GM12865 (cell line): ENCODE results near the gene FBN1.

Source experiments
- DNase-seq: peaks from one replicate; pipeline ENCODE4 v3.0.0; 2010; ENCODE audit warnings: low read depth
- H3K4me3 ChIP-seq: 2 replicates; pipeline ENCODE4 v1.5.1; 2011; ENCODE audit warnings: mild to moderate bottlenecking, low read depth, low read length, control low read depth
- CTCF ChIP-seq: IDR thresholded peaks from 2 replicates; pipeline ENCODE4 v1.5.1; 2011; ENCODE audit warnings: low read length, control low read depth, low read depth, inconsistent platforms; ENCODE audit not compliant: insufficient read depth; ENCODE audit errors: missing control alignments

FBN1 gene

GRCh38 chr15:48466820-48467219 is 178.7 kb downstream of the FBN1 start:
- no peak for TF ChIP-seq CTCF
- DNase-seq, result no peak
- H3K4me3 ChIP-seq, result no peak overlapping the region

GRCh38 chr15:48466079-48466478 is 179.4 kb downstream of the FBN1 start:
- H3K4me3 ChIP-seq, result no peak overlapping the region
- no peak for TF ChIP-seq CTCF
- DNase-seq, result no peak

GRCh38 chr15:48465410-48465809 is 180.1 kb downstream of the FBN1 start:
- no peak for TF ChIP-seq CTCF

GRCh38 chr15:48463366-48463880 is 182.1 kb downstream of the FBN1 start:
- DNase-seq, result no peak
- H3K4me3 ChIP-seq, result no peak overlapping the region
- TF ChIP-seq CTCF, result no peak

More at GRCh38 chr15:48465410-48465809, 180.1 kb downstream of the FBN1 start:
- H3K4me3 ChIP-seq, result no peak overlapping the region
- no peak for DNase-seq

- TF ChIP-seq CTCF, result no peak
- no peak for DNase-seq
- no peak overlapping the region for H3K4me3 ChIP-seq
These were observed 182.8 kb downstream of the FBN1 start for GRCh38 chr15:48462688-48463087.

- TF ChIP-seq CTCF, result no peak
- no peak overlapping the region for H3K4me3 ChIP-seq
- no peak for DNase-seq
These were observed 185.7 kb downstream of the FBN1 start for GRCh38 chr15:48459571-48460442.
